ENCODE measurements around the gene GCSAM. TPM values are rescaled to one million over a fixed set of nuclear protein-coding genes. Genes with fewer than 3 reads are reported as not detected.
"Not testable (repeated sequence)": the region's sequence is repeated elsewhere in the genome, so short reads cannot be mapped to it uniquely, and the experiment has no call there.

GCSAM gene
- total RNA-seq, 2 donors from 2014 or later, result 0.29 to 0.37 TPM

GRCh38 chr3:112084980-112085705 is 47.9 kb downstream of the GCSAM start:
- DNase-seq (ENCODE audit: low spot score), result no peak
- intact Hi-C loops (cut with DNase I), result no loop called here

- no peak for DNase-seq (ENCODE audit: low spot score)
- intact Hi-C loops (cut with DNase I), result no loop called here
These were observed 49.8 kb downstream of the GCSAM start for GRCh38 chr3:112083239-112083638.

DNA sequence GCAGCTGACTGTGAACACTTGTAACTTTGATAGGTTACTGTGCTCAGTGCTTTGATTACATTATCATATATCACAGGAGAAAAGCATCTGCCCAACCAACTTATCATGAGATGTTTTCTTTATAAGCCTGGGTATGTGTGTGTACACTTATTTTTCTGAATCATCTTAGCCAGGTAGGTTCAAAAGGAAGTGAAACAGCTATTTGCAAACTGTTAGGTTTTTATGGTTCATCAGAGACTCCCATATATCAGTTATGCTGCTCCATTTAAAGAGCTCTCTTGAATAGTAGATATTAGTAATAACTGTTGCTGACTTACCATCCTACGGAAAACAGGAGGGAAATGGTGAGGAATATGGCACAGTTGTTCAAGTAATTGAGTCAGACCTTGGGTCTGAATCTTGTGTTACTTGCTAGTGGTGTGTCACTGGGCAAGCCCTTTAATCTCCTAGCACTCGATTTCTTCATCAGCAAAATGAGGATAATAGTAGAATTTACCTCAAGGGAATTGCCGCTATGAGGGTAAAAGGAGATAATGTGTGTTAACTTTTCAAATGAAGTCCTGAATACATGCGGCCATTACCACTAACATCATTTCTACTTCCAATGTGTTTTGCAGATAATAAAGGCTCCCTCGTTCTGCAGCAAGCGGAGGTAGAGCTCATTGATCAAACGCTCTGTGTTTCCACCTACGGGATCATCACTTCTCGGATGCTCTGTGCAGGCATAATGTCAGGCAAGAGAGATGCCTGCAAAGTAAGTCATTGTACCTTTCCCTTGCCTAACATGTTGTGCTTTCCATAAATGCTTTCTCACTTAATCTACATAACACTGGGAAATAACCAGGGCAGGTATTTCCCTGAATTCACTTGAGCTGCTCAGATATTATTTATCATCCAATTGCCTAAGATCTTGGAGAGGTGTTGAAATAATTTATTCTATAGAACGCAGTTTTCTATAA is 54.6 kb downstream of the GCSAM start:
- intact Hi-C loops (cut with DNase I), result no loop called here

DNA sequence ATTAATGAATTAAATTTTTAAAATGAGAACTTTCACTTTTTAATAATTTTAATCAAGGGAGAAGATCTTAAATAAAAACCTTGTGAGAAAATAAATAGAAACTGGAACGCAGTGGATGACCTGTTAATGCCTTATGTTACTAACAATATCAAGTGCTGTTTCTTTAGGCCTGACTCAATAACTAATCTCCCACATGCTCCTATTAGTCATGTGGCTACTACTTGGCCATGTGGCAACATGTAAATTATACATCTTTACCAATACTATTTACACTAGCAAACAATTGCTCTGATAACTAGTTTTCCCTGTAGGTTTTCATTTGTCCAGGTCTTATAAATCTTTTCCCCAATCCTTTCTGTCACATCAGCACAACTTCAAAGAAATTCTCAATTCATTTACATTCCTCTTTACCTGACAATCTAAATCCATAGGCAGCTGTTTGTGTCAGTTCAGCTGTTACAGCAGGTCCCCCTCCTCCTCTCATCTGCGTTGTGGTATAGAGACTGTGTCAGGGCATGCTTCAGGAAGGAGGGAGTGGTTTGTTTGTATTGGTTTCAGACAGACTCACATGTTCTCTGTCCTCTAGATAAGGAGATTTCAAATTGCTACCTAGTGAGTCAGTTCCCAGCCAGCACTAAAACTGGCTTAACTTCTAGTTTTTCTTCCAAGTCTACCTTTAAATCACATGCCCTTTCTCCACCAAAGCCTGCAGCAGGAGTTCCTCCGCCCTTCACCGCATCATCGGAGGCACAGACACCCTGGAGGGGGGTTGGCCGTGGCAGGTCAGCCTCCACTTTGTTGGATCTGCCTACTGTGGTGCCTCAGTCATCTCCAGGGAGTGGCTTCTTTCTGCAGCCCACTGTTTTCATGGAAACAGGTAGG is 58.2 kb downstream of the GCSAM start:
- DNase-seq (ENCODE audit: low spot score), result no peak
- intact Hi-C loops (cut with DNase I), result no loop called here

More for the DNA sequence above, 54.6 kb downstream of the GCSAM start:
- no peak for DNase-seq (ENCODE audit: low spot score)

DNA sequence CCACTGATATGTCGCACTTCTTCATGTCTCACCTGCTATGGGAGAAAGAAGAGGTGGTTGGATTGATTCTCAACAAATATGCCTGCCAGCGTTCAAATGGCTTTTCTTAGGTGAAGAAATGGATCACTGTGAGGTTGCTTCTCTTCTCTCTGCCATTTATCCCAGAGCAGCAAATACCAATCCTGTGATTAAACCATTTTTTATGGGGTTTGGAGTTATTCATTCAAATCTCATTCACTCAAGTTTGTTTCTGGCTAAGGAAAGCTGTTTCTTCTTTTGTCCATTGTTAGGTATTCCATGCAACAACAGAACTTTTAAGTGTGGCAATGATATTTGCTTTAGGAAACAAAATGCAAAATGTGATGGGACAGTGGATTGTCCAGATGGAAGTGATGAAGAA is 59.0 kb downstream of the GCSAM start:
- no peak for DNase-seq (ENCODE audit: low spot score)
- intact Hi-C loops (cut with DNase I), result no loop called here

GRCh38 chr3:112072387-112073060 is 60.5 kb downstream of the GCSAM start:
- DNase-seq (ENCODE audit: low spot score); intact Hi-C loops (cut with DNase I): not testable (repeated sequence)

Small RNAs within 50 kb of the gene (microRNA-seq; reads per million reads assigned to microRNA genes)
- 0 reads per million in 2 donors for gene MIR567 (ENCODE audit: borderline microRNAs expressed in 2 of 2)

Other genes with a start within 250 kb of the GCSAM start
- gene ABHD10, start 154.2 kb downstream of the GCSAM start, total RNA-seq, result 10 to 100 TPM; 15.4 to 22.9 TPM
- gene TAGLN3, start 134.3 kb downstream of the GCSAM start, total RNA-seq, result not detected
- gene TMPRSS7, start 98.5 kb downstream of the GCSAM start, total RNA-seq, result not detected
- gene C3orf52, start 46.9 kb downstream of the GCSAM start, total RNA-seq, result 1 to 10 TPM; 2.1 to 9.9 TPM
- 1 to 10 TPM in 1 of 2 donors, under 1 TPM in 1; 0.29 to 1.4 TPM for gene SLC9C1, start 161.0 kb upstream of the GCSAM start, total RNA-seq
- gene CD200, start 199.9 kb upstream of the GCSAM start, total RNA-seq, result 10 to 100 TPM in 1 of 2 donors, 1 to 10 TPM in 1; 7.7 to 17.7 TPM

Measured in posterior vena cava (tissue), 2 donors.